Measurements from ENCODE around the gene CCT3. TPM values are rescaled to one million over a fixed set of nuclear protein-coding genes. Genes with fewer than 3 reads are reported as not detected.

Gene CCT3
- total and polyA plus RNA-seq, 10 of the 15 experiments (the other 5 are each of a cell fraction or from before 2014, with no cell fraction given) = 319 to 585 (median 427) TPM

GRCh38 chr1:156286061-156286460 is 52.0 kb downstream of the CCT3 start:
- Histone ChIP-seq H4K20me1 (ENCODE audit: control insufficient read depth, insufficient read depth) (no peaks in the 10 kb centered on the region), H3K9me3 (replicated peaks; ENCODE audit: control insufficient read depth, insufficient read depth, low read length) (no peaks in the 10 kb centered on the region), H3K27ac (ENCODE audit: control insufficient read depth, insufficient read depth) (no peak overlapping the region), H3K79me2 (ENCODE audit: control insufficient read depth, insufficient read depth, low read length) (peaks cover 27% of the 10 kb centered on the region), H3K4me3 (no peak overlapping the region), H3K9ac (ENCODE audit: control insufficient read depth, insufficient read depth, low read length) (no peak overlapping the region), H2AFZ (ENCODE audit: control insufficient read depth, low read depth, low read length) (no peak overlapping the region), H3K27me3 (replicated peaks in 1 of 2; ENCODE audit: control insufficient read depth in 2 of 2, insufficient read depth in 2 of 2, low read length in 1 of 2) (no peaks in the 10 kb centered on the region), H3K4me2 (ENCODE audit: control insufficient read depth, insufficient read depth) (no peak overlapping the region), H3K36me3 (ENCODE audit: control insufficient read depth in 2 of 2, insufficient read depth in 2 of 2, low read length in 1 of 2) (peaks cover 0 to 7% of the 10 kb centered on the region in 2 experiments; a peak in 2 of 4 replicates), H3K4me1 (ENCODE audit: control insufficient read depth, insufficient read depth, low read length) (peaks cover 7% of the 10 kb centered on the region; the same call in 1 of the 2 replicates)
- ChIA-PET POLR2A (interaction anchor here (0.6 kb wide), 1 partner anchor 27 kb away, joined by 5 read pairs; no protein-coding TSS in a partner anchor), SMC1A (ENCODE audit: uncharacterized antibody, unreplicated experiment) (no interaction called here), CTCF (interaction anchor here (1.2 kb wide), 1 partner anchor 26 kb away, joined by 4 read pairs; no protein-coding TSS in a partner anchor), RAD21 (ENCODE audit: unreplicated experiment) (no interaction called here)
- DNase-seq (ENCODE audit: low read depth, low spot score) (no peak), FAIRE-seq (no peak), ATAC-seq (no peak)
- TF ChIP-seq TARDBP (IDR thresholded peaks at IDR 0.05; ENCODE audit: borderline replicate concordance) = no peak
- no peak for TF ChIP-seq FOXM1 (IDR thresholded peaks at IDR 0.05; ENCODE audit: low read depth, low read length)
- TF ChIP-seq POLR2A (IDR thresholded peaks at IDR 0.05; ENCODE audit: low read depth, low read length) = 0 out of 2 replicates have a peak, but pooled peaks have one; percentile 10
- WGBS (ENCODE audit: insufficient coverage, insufficient replicate concordance, low lambda C conversion rate, missing lambda C conversion rate) = 94% methylated on average over 8 of the region's 8 CpGs
- in situ Hi-C loops (cut with MboI) = no loop called here
- intact Hi-C loops (cut with micrococcal nuclease; ENCODE audit: unreplicated experiment) = loop anchor here (10.0 kb wide), 1 partner anchor 191 kb away; no protein-coding TSS in a partner anchor
- BruUV-seq (replicated peaks) = no TSS peak

DNA sequence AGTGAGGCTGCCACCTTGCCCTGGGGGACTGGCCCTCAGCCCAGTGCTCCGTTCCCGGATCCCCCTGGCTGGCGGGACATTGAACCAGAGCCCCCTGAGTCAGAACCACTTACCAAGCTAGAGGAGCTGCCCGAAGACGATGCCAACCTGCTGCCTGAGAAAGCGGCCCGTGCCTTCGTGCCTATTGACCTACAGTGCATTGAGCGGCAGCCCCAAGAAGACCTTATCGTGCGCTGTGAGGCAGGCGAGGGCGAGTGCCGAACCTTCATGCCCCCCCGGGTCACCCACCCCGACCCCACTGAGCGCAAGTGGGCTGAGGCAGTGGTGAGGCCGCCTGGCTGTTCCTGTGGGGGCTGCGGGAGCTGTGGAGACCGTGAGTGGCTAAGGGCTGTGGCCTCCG is 52.7 kb downstream of the CCT3 start:
- CTCF ChIA-PET = interaction anchor here (0.8 kb wide), 1 partner anchor 8 kb away, joined by 3 read pairs; no protein-coding TSS in a partner anchor
- RAD21 ChIA-PET (ENCODE audit: unreplicated experiment) = no interaction called here
- H4K20me1 ChIP-seq (ENCODE audit: control insufficient read depth, insufficient read depth) = no peaks in the 10 kb centered on the region
- SMC1A ChIA-PET (ENCODE audit: uncharacterized antibody, unreplicated experiment) = no interaction called here
- no peak overlapping the region for H3K27ac ChIP-seq (ENCODE audit: control insufficient read depth, insufficient read depth)
- POLR2A ChIA-PET = interaction anchor here (0.6 to 1.0 kb wide), 2 partner anchors 14 to 27 kb away, joined by 4 to 5 read pairs; no protein-coding TSS in a partner anchor
- intact Hi-C loops (cut with micrococcal nuclease; ENCODE audit: unreplicated experiment) (loop anchor here (10.0 kb wide), 1 partner anchor 191 kb away; no protein-coding TSS in a partner anchor), in situ Hi-C loops (cut with MboI) (no loop called here)
- peaks cover 0 to 7% of the 10 kb centered on the region in 2 experiments; a peak in 2 of 4 replicates for H3K36me3 ChIP-seq (ENCODE audit: control insufficient read depth in 2 of 2, insufficient read depth in 2 of 2, low read length in 1 of 2)
- no peak overlapping the region for H3K9ac ChIP-seq (ENCODE audit: control insufficient read depth, insufficient read depth, low read length)
- no peak for ATAC-seq
- no peaks in the 10 kb centered on the region for H3K9me3 ChIP-seq (replicated peaks; ENCODE audit: control insufficient read depth, insufficient read depth, low read length)
- no peaks in the 10 kb centered on the region for H3K27me3 ChIP-seq (replicated peaks in 1 of 2; ENCODE audit: control insufficient read depth in 2 of 2, insufficient read depth in 2 of 2, low read length in 1 of 2)
- H3K79me2 ChIP-seq (ENCODE audit: control insufficient read depth, insufficient read depth, low read length) = peaks cover 33% of the 10 kb centered on the region
- BruUV-seq (replicated peaks) = no TSS peak
- no peak overlapping the region for H3K4me3 ChIP-seq
- peaks cover 7% of the 10 kb centered on the region; the same call in 1 of the 2 replicates for H3K4me1 ChIP-seq (ENCODE audit: control insufficient read depth, insufficient read depth, low read length)
- FAIRE-seq = no peak
- no peak overlapping the region for H2AFZ ChIP-seq (ENCODE audit: control insufficient read depth, low read depth, low read length)
- no peak overlapping the region for H3K4me2 ChIP-seq (ENCODE audit: control insufficient read depth, insufficient read depth)
- WGBS (ENCODE audit: insufficient coverage, insufficient replicate concordance, low lambda C conversion rate, missing lambda C conversion rate) = 91% methylated on average over 21 of the region's 21 CpGs
- DNase-seq (ENCODE audit: low read depth, low spot score) = no peak
- no peak for TF ChIP-seq KLF5 (IDR thresholded peaks at IDR 0.05; ENCODE audit: partially characterized antibody)
- TF ChIP-seq, protein P1, sequence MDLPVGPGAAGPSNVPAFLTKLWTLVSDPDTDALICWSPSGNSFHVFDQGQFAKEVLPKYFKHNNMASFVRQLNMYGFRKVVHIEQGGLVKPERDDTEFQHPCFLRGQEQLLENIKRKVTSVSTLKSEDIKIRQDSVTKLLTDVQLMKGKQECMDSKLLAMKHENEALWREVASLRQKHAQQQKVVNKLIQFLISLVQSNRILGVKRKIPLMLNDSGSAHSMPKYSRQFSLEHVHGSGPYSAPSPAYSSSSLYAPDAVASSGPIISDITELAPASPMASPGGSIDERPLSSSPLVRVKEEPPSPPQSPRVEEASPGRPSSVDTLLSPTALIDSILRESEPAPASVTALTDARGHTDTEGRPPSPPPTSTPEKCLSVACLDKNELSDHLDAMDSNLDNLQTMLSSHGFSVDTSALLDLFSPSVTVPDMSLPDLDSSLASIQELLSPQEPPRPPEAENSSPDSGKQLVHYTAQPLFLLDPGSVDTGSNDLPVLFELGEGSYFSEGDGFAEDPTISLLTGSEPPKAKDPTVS (IDR thresholded peaks at IDR 0.05; ENCODE audit: low read depth, low read length) = no peak
- TF ChIP-seq, protein P2, sequence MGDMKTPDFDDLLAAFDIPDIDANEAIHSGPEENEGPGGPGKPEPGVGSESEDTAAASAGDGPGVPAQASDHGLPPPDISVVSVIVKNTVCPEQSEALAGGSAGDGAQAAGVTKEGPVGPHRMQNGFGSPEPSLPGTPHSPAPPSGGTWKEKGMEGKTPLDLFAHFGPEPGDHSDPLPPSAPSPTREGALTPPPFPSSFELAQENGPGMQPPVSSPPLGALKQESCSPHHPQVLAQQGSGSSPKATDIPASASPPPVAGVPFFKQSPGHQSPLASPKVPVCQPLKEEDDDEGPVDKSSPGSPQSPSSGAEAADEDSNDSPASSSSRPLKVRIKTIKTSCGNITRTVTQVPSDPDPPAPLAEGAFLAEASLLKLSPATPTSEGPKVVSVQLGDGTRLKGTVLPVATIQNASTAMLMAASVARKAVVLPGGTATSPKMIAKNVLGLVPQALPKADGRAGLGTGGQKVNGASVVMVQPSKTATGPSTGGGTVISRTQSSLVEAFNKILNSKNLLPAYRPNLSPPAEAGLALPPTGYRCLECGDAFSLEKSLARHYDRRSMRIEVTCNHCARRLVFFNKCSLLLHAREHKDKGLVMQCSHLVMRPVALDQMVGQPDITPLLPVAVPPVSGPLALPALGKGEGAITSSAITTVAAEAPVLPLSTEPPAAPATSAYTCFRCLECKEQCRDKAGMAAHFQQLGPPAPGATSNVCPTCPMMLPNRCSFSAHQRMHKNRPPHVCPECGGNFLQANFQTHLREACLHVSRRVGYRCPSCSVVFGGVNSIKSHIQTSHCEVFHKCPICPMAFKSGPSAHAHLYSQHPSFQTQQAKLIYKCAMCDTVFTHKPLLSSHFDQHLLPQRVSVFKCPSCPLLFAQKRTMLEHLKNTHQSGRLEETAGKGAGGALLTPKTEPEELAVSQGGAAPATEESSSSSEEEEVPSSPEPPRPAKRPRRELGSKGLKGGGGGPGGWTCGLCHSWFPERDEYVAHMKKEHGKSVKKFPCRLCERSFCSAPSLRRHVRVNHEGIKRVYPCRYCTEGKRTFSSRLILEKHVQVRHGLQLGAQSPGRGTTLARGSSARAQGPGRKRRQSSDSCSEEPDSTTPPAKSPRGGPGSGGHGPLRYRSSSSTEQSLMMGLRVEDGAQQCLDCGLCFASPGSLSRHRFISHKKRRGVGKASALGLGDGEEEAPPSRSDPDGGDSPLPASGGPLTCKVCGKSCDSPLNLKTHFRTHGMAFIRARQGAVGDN (IDR thresholded peaks at IDR 0.05) = no peak
- no peak for TF ChIP-seq NRF1 (conservative IDR thresholded peaks at IDR 0.05; ENCODE audit: low read depth, low read length)
- TF ChIP-seq CHD4 (IDR thresholded peaks at IDR 0.05) = no peak
- no peak for TF ChIP-seq PAX8 (IDR thresholded peaks at IDR 0.05)
- TF ChIP-seq TBL1XR1 (IDR thresholded peaks at IDR 0.05; ENCODE audit: low read depth, low read length) = no peak
- TF ChIP-seq, protein P3, sequence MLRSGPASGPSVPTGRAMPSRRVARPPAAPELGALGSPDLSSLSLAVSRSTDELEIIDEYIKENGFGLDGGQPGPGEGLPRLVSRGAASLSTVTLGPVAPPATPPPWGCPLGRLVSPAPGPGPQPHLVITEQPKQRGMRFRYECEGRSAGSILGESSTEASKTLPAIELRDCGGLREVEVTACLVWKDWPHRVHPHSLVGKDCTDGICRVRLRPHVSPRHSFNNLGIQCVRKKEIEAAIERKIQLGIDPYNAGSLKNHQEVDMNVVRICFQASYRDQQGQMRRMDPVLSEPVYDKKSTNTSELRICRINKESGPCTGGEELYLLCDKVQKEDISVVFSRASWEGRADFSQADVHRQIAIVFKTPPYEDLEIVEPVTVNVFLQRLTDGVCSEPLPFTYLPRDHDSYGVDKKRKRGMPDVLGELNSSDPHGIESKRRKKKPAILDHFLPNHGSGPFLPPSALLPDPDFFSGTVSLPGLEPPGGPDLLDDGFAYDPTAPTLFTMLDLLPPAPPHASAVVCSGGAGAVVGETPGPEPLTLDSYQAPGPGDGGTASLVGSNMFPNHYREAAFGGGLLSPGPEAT (IDR thresholded peaks at IDR 0.05; ENCODE audit: low read depth) = no peak

All from GM12878 (cell line).